ENCODE results near the gene GAS5. TPM values are rescaled to one million over a fixed set of nuclear protein-coding genes. Genes with fewer than 3 reads are reported as not detected.

GAS5 gene
- polyA plus RNA-seq, 1 of the 3 experiments (the other 2 are of a cell fraction) = 961 TPM

GRCh38 chr1:173894189-173894588 lies 26.4 kb upstream of the GAS5 start:
- TF ChIP-seq GABPA (IDR thresholded peaks at IDR 0.05; ENCODE audit: low read depth) = no peak
- TF ChIP-seq MXI1 (IDR thresholded peaks at IDR 0.05; ENCODE audit: low read depth, low read length) = no peak
- no peak for TF ChIP-seq CTCF (IDR thresholded peaks at IDR 0.05)
- no peak for TF ChIP-seq NRF1 (IDR thresholded peaks at IDR 0.05; ENCODE audit: low read depth, low read length)
- no peak for TF ChIP-seq CHD2 (IDR thresholded peaks at IDR 0.05; ENCODE audit: low read length, partially characterized antibody)
- no peak for TF ChIP-seq EP300 (IDR thresholded peaks at IDR 0.05; ENCODE audit: borderline replicate concordance in 1 of 2, low read depth in 1 of 2, low read length in 1 of 2)
- TF ChIP-seq FOXJ3 (CRISPR knock-in tag; IDR thresholded peaks at IDR 0.05) = no peak
- no peak for TF ChIP-seq FOSL2 (IDR thresholded peaks at IDR 0.05; ENCODE audit: borderline replicate concordance, low read depth)
- no peak for TF ChIP-seq GATA2 (CRISPR knock-in tag; IDR thresholded peaks at IDR 0.05)
- no peak for TF ChIP-seq USF1 (IDR thresholded peaks at IDR 0.05; ENCODE audit: borderline replicate concordance, low read depth)
- no peak for TF ChIP-seq PBX3 (IDR thresholded peaks at IDR 0.05)
- no peak for TF ChIP-seq TEAD4 (IDR thresholded peaks at IDR 0.05; ENCODE audit: borderline replicate concordance, insufficient read depth)
- no peak for TF ChIP-seq MAX (IDR thresholded peaks at IDR 0.05; ENCODE audit: low read depth)
- no peak for TF ChIP-seq MEF2A (IDR thresholded peaks at IDR 0.05; ENCODE audit: borderline replicate concordance, low read depth)
- no peak for TF ChIP-seq EZH2phosphoT487 (IDR thresholded peaks at IDR 0.05; ENCODE audit: borderline replicate concordance, low read depth)
- no peak for TF ChIP-seq RFX5 (IDR thresholded peaks at IDR 0.05; ENCODE audit: low read length)
- Histone ChIP-seq H3K9me3 (no peaks in the 10 kb centered on the region), H3K4me3 (ENCODE audit: low read depth in 2 of 2, low read length in 1 of 2) (no peak overlapping the region), H3K9me2 (no peaks in the 10 kb centered on the region), H4K20me1 (ENCODE audit: insufficient read depth) (no peaks in the 10 kb centered on the region), H3K36me3 (replicated peaks in 1 of 2; ENCODE audit: control insufficient read depth in 1 of 2, insufficient read depth in 2 of 2, low read length in 1 of 2) (peaks cover 7 to 38% of the 10 kb centered on the region in 2 experiments), H3K27me3 (ENCODE audit: insufficient read depth) (no peaks in the 10 kb centered on the region), H3K4me1 (ENCODE audit: control insufficient read depth in 1 of 2, insufficient read depth in 2 of 2, low read depth in 1 of 2, low read length in 1 of 2) (no peaks in the 10 kb centered on the region; a peak in 1 of 4 replicates), H3K79me2 (ENCODE audit: insufficient read depth) (no peaks in the 10 kb centered on the region), H2AFZ (ENCODE audit: low read depth) (no peak overlapping the region), H3K27ac (ENCODE audit: low read depth in 2 of 2, low read length in 1 of 2) (no peak overlapping the region), H3K4me2 (no peak overlapping the region), H3F3A (replicated peaks; ENCODE audit: insufficient read depth) (no peaks in the 10 kb centered on the region), H3K9ac (no peak overlapping the region)
- 88% methylated on average over 3 of the region's 3 CpGs for WGBS (ENCODE audit: low lambda C conversion rate)
- POLR2A ChIA-PET = interaction anchor here (0.8 kb wide), 1 partner anchor 26 kb away, joined by 3 read pairs; the partner anchor contains the start of gene ZBTB37
- DNase-seq = no peak
- CTCF ChIA-PET = no interaction called here

Data from SK-N-SH (cell line).